GM12864 (cell line): Measurements from ENCODE around the gene RASSF4.
"Not testable (repeated sequence)": the region's sequence is repeated elsewhere in the genome, so short reads cannot be mapped to it uniquely, and the experiment has no call there.

Source experiments
- DNase-seq: peaks from one replicate; pipeline ENCODE4 v3.0.0-alpha.2; 2011; ENCODE audit warnings: low read depth
- H3K4me3 ChIP-seq: 2 replicates; pipeline ENCODE4 v1.5.1; 2011; ENCODE audit warnings: mild to moderate bottlenecking, low read depth, low read length, control low read depth
- TF ChIP-seq, protein P1 (sequence below): IDR thresholded peaks from 2 replicates; pipeline ENCODE4 v1.5.1; 2011; ENCODE audit warnings: low read depth, mild to moderate bottlenecking, moderate library complexity, low read length, control low read depth, inconsistent platforms; ENCODE audit errors: missing control alignments

Gene RASSF4

DNA sequence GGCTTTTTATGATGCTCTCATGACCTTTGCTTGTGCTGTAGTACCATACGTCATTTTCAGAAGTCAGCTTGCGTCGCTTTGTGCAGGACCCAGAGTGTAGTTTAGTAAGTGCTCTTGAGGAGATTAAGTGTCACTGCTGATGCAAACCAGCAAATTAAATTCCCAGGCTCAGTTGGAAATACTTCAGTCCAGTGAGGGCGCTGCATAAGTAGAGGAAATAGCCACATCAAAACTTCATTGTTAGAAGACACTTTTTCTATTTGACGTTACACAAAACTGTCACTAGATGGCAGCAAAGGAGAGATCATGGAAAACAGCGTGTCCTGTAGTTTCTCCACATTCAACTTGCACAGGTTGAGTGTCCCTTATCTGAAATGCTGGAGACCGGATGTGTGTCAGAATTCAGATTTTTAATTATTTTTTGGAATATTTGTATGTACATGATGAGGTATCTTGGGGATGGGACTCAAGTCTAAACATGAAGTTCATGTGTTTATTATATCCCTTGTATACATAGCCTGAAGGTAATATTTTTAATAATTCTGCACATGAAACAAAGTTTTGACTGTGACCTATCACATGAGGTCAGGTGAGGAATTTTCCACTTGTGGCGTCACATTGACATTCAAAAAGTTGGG lies 49.0 kb downstream of the RASSF4 start:
- no peak overlapping the region for H3K4me3 ChIP-seq
- DNase-seq = peak; percentile 45
- TF ChIP-seq, protein P1, sequence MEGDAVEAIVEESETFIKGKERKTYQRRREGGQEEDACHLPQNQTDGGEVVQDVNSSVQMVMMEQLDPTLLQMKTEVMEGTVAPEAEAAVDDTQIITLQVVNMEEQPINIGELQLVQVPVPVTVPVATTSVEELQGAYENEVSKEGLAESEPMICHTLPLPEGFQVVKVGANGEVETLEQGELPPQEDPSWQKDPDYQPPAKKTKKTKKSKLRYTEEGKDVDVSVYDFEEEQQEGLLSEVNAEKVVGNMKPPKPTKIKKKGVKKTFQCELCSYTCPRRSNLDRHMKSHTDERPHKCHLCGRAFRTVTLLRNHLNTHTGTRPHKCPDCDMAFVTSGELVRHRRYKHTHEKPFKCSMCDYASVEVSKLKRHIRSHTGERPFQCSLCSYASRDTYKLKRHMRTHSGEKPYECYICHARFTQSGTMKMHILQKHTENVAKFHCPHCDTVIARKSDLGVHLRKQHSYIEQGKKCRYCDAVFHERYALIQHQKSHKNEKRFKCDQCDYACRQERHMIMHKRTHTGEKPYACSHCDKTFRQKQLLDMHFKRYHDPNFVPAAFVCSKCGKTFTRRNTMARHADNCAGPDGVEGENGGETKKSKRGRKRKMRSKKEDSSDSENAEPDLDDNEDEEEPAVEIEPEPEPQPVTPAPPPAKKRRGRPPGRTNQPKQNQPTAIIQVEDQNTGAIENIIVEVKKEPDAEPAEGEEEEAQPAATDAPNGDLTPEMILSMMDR = peak; percentile 68

DNA sequence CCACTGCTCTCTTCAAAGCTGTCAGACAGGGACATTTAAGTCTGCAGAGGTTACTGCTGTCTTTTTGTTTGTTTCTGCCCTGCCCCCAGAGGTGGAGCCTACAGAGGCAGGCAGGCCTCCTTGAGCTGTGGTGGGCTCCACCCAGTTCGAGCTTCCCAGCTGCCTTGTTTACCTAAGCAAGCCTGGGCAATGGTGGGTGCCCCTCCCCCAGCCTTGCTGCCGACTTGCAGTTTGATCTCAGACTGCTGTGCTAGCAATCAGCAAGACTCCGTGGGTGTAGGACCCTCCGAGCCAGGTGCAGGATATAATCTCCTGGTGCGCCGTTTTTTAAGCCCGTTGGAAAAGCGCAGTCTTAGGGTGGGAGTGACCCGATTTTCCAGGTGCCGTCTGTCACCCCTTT lies 55.0 kb downstream of the RASSF4 start:
- DNase-seq, H3K4me3 ChIP-seq: not testable (repeated sequence)

DNA sequence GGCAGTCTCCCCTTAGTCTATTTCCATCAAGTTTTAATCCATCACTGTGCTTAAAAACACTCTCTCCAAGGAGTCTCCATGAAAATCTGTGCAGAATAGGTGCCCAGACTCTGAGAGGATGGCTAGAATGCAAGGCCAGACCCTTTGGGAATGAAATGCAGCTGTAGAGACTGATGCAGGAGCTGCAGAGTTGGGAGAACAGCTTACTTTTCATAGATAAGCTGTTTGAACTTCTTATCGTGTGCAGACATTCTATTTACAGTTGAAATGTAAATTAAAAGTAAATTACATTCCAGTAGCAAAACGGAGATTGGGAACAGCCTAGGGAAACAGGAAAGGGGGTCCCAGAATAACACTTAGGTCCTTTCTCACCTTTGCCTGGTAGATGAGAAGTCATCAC lies 56.0 kb downstream of the RASSF4 start:
- H3K4me3 ChIP-seq = no peak overlapping the region
- no peak for DNase-seq
- TF ChIP-seq, protein P1 = no peak

DNA sequence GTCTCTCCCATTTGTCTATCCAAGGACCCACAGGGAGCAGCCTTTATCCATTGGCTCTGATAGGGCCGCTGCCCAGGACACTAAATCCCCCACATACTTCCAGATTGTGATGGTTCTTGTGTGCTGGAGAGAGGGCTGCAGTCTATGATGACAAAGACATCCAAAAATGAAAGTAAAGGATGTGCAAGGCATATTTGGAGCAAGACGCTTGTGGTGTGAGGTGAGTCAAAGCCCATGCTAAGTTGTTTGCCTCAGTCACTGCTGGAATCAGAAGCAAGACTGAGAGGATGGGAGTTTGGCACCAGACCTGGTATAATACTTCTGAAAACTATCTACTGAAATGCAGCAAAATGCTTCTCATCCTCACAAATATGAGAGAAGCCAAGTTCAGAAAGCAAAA lies 63.8 kb downstream of the RASSF4 start:
- no peak for DNase-seq
- TF ChIP-seq, protein P1 = no peak
- no peak overlapping the region for H3K4me3 ChIP-seq

DNA sequence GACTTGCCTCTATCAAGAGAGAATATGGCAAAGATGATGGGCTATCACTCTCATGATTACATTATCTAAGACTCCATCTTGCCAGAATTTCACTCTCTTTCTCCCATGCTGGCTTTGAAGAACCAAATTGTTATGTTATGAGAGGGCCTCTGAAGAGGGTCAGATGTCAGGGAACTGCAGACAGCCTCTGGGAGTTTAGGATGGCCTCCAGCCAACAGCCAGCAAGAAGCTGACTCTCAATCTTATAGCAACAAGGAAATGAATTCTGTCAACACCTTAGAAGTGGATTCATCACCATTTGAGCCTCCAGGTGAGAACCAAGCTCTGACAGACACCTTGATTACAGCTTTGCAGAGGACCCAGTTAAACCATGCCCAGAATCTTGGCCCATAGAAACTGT lies 74.7 kb downstream of the RASSF4 start:
- no peak overlapping the region for H3K4me3 ChIP-seq
- TF ChIP-seq, protein P1 = no peak
- DNase-seq = no peak

DNA sequence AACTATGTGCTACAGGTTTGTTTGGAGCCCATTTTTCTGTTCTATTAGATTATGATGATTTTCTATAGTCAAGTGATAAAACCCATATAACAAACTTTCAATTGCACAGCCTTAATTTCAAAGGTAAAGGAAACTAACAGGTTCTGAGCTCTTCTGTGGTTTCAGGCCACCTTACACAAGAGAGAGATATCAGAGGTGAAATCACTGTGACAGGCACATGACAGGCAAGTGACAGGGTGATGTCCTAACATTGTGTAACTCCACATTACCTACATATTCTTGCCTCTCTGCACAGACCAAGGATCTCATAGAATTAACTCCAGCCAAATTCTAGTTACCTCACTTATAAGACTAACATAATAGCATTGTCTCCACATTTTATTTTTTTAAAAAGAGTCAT lies 76.1 kb downstream of the RASSF4 start:
- TF ChIP-seq, protein P1 = no peak
- no peak overlapping the region for H3K4me3 ChIP-seq
- no peak for DNase-seq

DNA sequence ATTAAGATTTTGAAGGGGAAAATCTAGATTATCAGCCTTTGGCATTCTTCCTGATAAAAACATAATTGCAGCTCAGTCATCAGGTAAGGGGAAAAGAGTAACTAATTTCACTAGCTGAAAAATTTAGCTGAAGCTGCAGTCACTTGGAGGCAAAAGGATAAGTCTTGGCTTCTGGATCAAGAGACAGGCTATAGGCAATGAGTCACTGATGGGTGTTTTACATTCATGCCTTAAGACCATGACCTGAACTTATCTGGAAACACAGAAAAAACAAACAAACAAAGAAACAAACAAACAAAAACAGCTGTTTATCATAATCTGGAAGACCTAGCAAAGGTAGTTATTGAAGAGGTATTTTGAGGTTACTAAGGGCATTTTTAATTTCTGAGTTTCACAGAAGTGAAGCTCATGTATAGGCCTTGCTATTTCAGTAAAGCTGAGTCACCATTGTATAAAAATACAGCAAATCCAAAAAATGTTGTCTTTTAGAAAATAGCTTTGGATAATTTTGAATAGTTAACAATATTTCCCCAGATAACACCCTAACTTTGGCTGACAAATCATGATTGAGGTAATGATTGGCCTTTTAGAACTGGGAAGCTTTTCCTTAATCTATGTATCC lies 81.4 kb downstream of the RASSF4 start:
- DNase-seq = no peak
- TF ChIP-seq, protein P1 = no peak

More for the DNA sequence above, 81.4 kb downstream of the RASSF4 start:
- no peak overlapping the region for H3K4me3 ChIP-seq
